ENCODE measurements around the gene SYS1. TPM values are rescaled to one million over a fixed set of nuclear protein-coding genes. Genes with fewer than 3 reads are reported as not detected.

The SYS1 gene
- polyA plus RNA-seq, 1 of the 3 experiments (the other 2 are of a cell fraction), result 26.5 TPM

GRCh38 chr20:45341939-45342854, 20.8 kb upstream of the SYS1 start (continued):
- TF ChIP-seq REST (IDR thresholded peaks at IDR 0.05; ENCODE audit: low read depth, low read length) (no peak), EZH2phosphoT487 (IDR thresholded peaks at IDR 0.05; ENCODE audit: borderline replicate concordance, low read depth) (no peak), MXI1 (IDR thresholded peaks at IDR 0.05; ENCODE audit: low read depth, low read length) (peak; percentile 77), RXRA (IDR thresholded peaks at IDR 0.05; ENCODE audit: borderline replicate concordance, low read depth) (no peak), NFIC (IDR thresholded peaks at IDR 0.05; ENCODE audit: borderline replicate concordance) (no peak), NRF1 (IDR thresholded peaks at IDR 0.05; ENCODE audit: low read depth, low read length) (no peak), RCOR1 (IDR thresholded peaks at IDR 0.05; ENCODE audit: low read length) (no peak), TAF1 (IDR thresholded peaks at IDR 0.05; ENCODE audit: borderline replicate concordance, low read depth, low read length) (no peak), USF2 (IDR thresholded peaks at IDR 0.05; ENCODE audit: borderline replicate concordance, low read depth, low read length) (no peak), JUND (IDR thresholded peaks at IDR 0.05) (no peak)

GRCh38 chr20:45342855-45343531, 20.0 kb upstream of the SYS1 start:
- Histone ChIP-seq H3K4me1 (ENCODE audit: control insufficient read depth in 1 of 2, insufficient read depth in 2 of 2, low read depth in 1 of 2, low read length in 1 of 2) (peaks cover 66 to 70% of the 10 kb centered on the region in 2 experiments), H3K27ac (ENCODE audit: low read depth in 2 of 2, low read length in 1 of 2) (peak overlapping the region; percentile 90 to 96), H3K36me3 (replicated peaks in 1 of 2; ENCODE audit: control insufficient read depth in 1 of 2, insufficient read depth in 2 of 2, low read length in 1 of 2) (peaks cover 4 to 7% of the 10 kb centered on the region in 2 experiments), H3K9me3 (no peaks in the 10 kb centered on the region), H3K4me2 (peak overlapping the region; percentile 96), H3K9me2 (no peaks in the 10 kb centered on the region), H3K9ac (peak overlapping the region; percentile 61; the same call in 1 of the 2 replicates), H3F3A (replicated peaks; ENCODE audit: insufficient read depth) (peaks cover 16% of the 10 kb centered on the region), H4K20me1 (ENCODE audit: insufficient read depth) (peaks cover 8% of the 10 kb centered on the region; the same call in 1 of the 2 replicates), H3K27me3 (ENCODE audit: insufficient read depth) (no peaks in the 10 kb centered on the region), H3K4me3 (ENCODE audit: low read depth in 2 of 2, low read length in 1 of 2) (0 out of 4 replicates have a peak overlapping the region, but pooled peaks of 1 of the 2 experiments have one; percentile 9), H3K79me2 (ENCODE audit: insufficient read depth) (peaks cover 99% of the 10 kb centered on the region), H2AFZ (ENCODE audit: low read depth) (no peak overlapping the region)
- 82% methylated on average over 6 of the region's 6 CpGs for WGBS (ENCODE audit: low lambda C conversion rate)
- CTCF ChIA-PET, result interaction anchor here (1.0 to 4.3 kb wide), 6 partner anchors 20 to 94 kb away, joined by 3 to 31 read pairs (median 8); partner anchors contain the start of gene SYS1
- POLR2A ChIA-PET, result interaction anchor here (1.1 to 1.9 kb wide), 2 partner anchors 20 to 21 kb away, joined by 3 to 14 read pairs; partner anchors contain the start of gene SYS1
- no peak for DNase-seq
- TF ChIP-seq SIN3A (IDR thresholded peaks at IDR 0.05; ENCODE audit: borderline replicate concordance, low read depth, low read length) (no peak), USF2 (IDR thresholded peaks at IDR 0.05; ENCODE audit: borderline replicate concordance, low read depth, low read length) (no peak), RXRA (IDR thresholded peaks at IDR 0.05; ENCODE audit: borderline replicate concordance, low read depth) (no peak), MEF2A (IDR thresholded peaks at IDR 0.05; ENCODE audit: borderline replicate concordance, low read depth) (no peak), FOXM1 (IDR thresholded peaks at IDR 0.05; ENCODE audit: low read depth) (no peak), IRF3 (IDR thresholded peaks at IDR 0.05; ENCODE audit: low read depth, low read length) (no peak), YY1 (IDR thresholded peaks at IDR 0.05; ENCODE audit: low read depth) (no peak), MAX (IDR thresholded peaks at IDR 0.05; ENCODE audit: low read depth) (no peak), FOXJ3 (CRISPR knock-in tag; IDR thresholded peaks at IDR 0.05) (no peak), ZBTB33 (IDR thresholded peaks at IDR 0.05; ENCODE audit: borderline replicate concordance, low read depth) (no peak)
